Fibroblast of the aortic adventitia (primary cell): Measurements from ENCODE around the gene ZNF750. TPM values are rescaled to one million over a fixed set of nuclear protein-coding genes. Genes with fewer than 3 reads are reported as not detected.

ENCODE experiments used
- DNase-seq: peaks from one replicate; pipeline ENCODE4 v3.0.0-alpha.2; 2010; ENCODE audit warnings: low read depth
- H3K4me3 ChIP-seq: 2 replicates; pipeline ENCODE4 v1.5.1; 2011; ENCODE audit warnings: low read depth, mild to moderate bottlenecking, control low read depth, low read length, moderate library complexity
- total RNA-seq: library from RNA; depleted of rRNA; stranded (reverse); fragments of >200 nt; gene quantifications from 2 replicates; pipeline ENCODE4 v1.2.3, GENCODE V29; 2012; ENCODE audit warnings: low replicate concordance
- TF ChIP-seq, protein P1 (sequence below): IDR thresholded peaks from 2 replicates; pipeline ENCODE4 v1.5.1; 2011; ENCODE audit warnings: mild to moderate bottlenecking, low read length, control low read depth, inconsistent platforms; ENCODE audit not compliant: insufficient read depth

The ZNF750 gene
- total RNA-seq, 1 donor: not detected

DNA sequence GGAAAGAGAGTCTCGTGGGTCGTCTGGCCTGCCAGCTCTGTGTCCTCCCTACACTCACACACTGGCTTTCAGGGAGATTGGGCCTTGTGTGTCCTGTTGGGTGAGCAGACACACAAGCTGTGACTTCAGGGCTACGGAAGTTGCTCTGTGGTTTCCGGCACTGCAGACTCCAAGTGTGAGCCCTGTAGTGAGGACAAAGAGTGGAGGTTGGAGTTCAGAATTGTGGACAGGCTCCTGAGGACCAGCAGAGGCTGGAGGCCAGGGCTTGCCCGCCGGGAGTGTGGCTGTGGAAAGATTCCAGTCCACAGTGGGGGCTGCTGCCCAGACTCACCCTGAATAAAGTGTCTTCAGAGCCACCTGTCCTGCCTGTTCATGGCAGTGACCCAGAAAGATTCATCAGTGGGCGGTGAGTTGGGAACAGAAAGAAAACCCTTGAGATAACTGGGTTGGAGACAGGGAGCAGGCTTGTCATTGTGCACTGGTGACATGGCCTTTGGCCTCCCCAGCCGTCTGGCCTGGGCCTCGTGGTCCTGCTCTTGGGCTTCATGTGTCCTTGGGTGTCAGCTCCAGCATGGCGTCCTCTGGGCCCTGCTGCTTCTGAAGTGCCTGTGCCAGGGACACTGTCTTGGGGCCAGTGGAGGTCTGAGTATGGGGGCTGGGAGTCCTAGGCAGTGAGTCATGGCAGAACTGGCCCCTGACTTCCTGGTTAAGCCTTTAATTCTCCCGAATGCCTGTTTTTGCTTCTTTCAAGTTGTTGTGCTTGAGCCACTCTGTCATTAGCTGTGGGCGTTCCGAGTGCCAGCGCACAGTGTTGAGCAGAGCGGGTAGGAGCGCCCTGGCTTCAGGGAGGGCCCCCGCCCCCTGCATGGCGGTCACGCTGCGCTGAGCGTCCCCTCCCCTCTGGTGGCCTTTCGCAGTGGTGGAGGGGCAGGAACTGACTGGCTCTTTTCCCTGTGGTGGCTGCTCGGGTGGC lies 19.9 kb upstream of the ZNF750 start:
- peak; percentile 21 for DNase-seq
- no peak overlapping the region for H3K4me3 ChIP-seq
- TF ChIP-seq, protein P1, sequence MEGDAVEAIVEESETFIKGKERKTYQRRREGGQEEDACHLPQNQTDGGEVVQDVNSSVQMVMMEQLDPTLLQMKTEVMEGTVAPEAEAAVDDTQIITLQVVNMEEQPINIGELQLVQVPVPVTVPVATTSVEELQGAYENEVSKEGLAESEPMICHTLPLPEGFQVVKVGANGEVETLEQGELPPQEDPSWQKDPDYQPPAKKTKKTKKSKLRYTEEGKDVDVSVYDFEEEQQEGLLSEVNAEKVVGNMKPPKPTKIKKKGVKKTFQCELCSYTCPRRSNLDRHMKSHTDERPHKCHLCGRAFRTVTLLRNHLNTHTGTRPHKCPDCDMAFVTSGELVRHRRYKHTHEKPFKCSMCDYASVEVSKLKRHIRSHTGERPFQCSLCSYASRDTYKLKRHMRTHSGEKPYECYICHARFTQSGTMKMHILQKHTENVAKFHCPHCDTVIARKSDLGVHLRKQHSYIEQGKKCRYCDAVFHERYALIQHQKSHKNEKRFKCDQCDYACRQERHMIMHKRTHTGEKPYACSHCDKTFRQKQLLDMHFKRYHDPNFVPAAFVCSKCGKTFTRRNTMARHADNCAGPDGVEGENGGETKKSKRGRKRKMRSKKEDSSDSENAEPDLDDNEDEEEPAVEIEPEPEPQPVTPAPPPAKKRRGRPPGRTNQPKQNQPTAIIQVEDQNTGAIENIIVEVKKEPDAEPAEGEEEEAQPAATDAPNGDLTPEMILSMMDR: no peak

GRCh38 chr17:82858376-82859126 lies 18.7 kb upstream of the ZNF750 start:
- no peak overlapping the region for H3K4me3 ChIP-seq
- no peak for DNase-seq
- TF ChIP-seq, protein P1: no peak

- no peak overlapping the region for H3K4me3 ChIP-seq
- TF ChIP-seq, protein P1: no peak
- no peak for DNase-seq
These were observed 16.5 kb upstream of the ZNF750 start for GRCh38 chr17:82856361-82856760.

GRCh38 chr17:82854226-82854625 lies 14.4 kb upstream of the ZNF750 start:
- TF ChIP-seq, protein P1: no peak
- H3K4me3 ChIP-seq: no peak overlapping the region
- no peak for DNase-seq

GRCh38 chr17:82851381-82851780 lies 11.6 kb upstream of the ZNF750 start:
- TF ChIP-seq, protein P1: no peak
- H3K4me3 ChIP-seq: no peak overlapping the region
- no peak for DNase-seq

DNA sequence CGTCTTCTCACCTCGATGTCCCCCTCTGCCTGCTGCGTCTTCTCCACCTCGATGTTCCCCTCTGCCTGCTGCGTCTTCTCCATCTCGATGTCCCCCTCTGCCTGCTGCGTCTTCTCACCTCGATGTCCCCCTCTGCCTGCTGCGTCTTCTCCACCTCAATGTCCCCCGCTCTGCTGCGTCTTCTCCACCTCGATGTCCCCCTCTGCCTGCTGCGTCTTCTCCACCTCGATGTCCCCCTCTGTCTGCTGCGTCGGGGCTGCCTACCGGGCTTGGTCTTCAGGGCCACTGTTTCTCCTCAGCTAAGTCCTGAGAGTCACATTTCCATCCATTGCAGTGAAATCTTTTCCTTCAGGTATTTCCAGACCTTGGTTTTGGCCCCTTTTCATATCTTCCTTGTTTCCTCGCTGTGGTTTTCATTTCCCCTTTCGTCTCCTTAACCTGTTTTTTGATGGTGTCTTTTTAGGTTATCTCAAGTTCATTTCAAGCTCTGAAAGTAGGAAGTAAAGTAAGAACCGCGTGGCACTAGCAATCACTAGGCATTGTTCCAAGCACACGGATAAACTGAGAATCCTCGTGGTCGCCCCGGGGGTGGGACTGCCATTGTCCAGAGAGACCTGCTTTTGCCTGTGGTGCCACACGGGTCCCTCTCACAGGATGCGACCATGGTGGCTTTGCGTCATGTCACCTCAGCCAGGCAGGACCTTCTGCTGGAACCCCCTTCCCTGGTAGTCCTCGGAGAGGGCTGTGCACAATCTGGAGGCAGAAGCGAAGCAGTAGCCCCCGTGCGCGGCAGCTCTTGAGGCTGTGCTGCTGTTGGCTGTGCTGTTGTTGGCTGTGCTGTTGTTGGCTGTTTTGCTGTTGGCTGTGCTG lies 9.5 kb upstream of the ZNF750 start:
- H3K4me3 ChIP-seq: no peak overlapping the region
- DNase-seq: no peak
- TF ChIP-seq, protein P1: no peak
